Measurements from ENCODE around the gene CHD3.

The CHD3 gene

DNA sequence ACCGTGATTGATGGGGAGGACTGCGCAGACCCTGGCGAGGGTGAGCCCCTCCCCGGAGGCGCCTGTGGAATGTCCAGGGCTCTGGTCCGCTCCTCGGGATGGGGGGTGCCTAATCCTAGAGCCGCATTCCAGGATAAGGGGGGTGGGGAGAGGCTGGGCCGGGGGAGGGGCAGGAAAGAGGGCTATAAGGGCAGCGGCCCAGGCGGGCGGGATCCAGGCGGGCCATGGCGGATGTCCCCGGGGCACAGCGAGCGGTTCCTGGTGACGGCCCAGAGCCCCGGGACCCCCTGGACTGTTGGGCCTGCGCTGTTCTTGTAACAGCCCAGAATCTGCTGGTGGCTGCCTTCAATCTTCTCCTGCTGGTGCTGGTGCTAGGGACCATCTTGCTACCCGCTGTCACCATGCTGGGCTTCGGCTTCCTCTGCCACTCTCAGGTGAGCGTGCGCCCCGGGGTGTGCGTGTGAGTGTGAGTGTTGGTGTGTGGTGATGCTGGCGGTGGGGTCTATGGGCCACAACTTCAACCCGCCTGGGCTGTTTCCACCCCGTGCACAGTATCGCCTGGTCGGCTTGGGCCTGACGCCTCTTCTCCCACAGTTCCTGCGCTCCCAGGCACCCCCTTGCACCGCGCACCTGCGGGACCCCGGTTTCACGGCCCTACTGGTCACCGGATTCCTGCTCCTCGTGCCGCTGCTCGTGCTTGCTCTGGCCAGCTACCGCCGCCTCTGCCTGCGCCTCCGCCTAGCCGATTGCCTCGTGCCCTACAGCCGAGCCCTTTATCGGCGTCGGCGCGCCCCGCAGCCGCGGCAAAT lies 33.5 kb upstream of the CHD3 start, which contains the start of gene TMEM88:
Gene TMEM88, plus strand, starts transcription at position 216 of the 809 bp plus-strand sequence. Its CDS starts 9 bp downstream, at position 225.
- DNase-seq (ENCODE audit: low read depth in 2 of 2), result no peak
- TF ChIP-seq, protein P1, sequence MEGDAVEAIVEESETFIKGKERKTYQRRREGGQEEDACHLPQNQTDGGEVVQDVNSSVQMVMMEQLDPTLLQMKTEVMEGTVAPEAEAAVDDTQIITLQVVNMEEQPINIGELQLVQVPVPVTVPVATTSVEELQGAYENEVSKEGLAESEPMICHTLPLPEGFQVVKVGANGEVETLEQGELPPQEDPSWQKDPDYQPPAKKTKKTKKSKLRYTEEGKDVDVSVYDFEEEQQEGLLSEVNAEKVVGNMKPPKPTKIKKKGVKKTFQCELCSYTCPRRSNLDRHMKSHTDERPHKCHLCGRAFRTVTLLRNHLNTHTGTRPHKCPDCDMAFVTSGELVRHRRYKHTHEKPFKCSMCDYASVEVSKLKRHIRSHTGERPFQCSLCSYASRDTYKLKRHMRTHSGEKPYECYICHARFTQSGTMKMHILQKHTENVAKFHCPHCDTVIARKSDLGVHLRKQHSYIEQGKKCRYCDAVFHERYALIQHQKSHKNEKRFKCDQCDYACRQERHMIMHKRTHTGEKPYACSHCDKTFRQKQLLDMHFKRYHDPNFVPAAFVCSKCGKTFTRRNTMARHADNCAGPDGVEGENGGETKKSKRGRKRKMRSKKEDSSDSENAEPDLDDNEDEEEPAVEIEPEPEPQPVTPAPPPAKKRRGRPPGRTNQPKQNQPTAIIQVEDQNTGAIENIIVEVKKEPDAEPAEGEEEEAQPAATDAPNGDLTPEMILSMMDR (IDR thresholded peaks at IDR 0.05; ENCODE audit: low read depth, low read length), result no peak
- peak within 1 kb of the TSS; percentile 19 to 80 for H3K4me3 ChIP-seq (replicated peaks in 1 of 2; ENCODE audit: low read depth in 2 of 2, low read length in 2 of 2)

GRCh38 chr17:7855660-7856010 lies 33.0 kb upstream of the CHD3 start:
- H3K4me3 ChIP-seq (replicated peaks in 1 of 2; ENCODE audit: low read depth in 2 of 2, low read length in 2 of 2), result peak overlapping the region; percentile 11 to 80
- DNase-seq (ENCODE audit: low read depth in 2 of 2), result no peak
- TF ChIP-seq, protein P1 (IDR thresholded peaks at IDR 0.05; ENCODE audit: low read depth, low read length), result no peak

GRCh38 chr17:7856011-7856810 lies 32.4 kb upstream of the CHD3 start:
- H3K4me3 ChIP-seq (replicated peaks in 1 of 2; ENCODE audit: low read depth in 2 of 2, low read length in 2 of 2), result peak overlapping the region; percentile 70 to 80
- peak; percentile 51 to 81 for DNase-seq (ENCODE audit: low read depth in 2 of 2)
- TF ChIP-seq, protein P1 (IDR thresholded peaks at IDR 0.05; ENCODE audit: low read depth, low read length), result no peak

DNA sequence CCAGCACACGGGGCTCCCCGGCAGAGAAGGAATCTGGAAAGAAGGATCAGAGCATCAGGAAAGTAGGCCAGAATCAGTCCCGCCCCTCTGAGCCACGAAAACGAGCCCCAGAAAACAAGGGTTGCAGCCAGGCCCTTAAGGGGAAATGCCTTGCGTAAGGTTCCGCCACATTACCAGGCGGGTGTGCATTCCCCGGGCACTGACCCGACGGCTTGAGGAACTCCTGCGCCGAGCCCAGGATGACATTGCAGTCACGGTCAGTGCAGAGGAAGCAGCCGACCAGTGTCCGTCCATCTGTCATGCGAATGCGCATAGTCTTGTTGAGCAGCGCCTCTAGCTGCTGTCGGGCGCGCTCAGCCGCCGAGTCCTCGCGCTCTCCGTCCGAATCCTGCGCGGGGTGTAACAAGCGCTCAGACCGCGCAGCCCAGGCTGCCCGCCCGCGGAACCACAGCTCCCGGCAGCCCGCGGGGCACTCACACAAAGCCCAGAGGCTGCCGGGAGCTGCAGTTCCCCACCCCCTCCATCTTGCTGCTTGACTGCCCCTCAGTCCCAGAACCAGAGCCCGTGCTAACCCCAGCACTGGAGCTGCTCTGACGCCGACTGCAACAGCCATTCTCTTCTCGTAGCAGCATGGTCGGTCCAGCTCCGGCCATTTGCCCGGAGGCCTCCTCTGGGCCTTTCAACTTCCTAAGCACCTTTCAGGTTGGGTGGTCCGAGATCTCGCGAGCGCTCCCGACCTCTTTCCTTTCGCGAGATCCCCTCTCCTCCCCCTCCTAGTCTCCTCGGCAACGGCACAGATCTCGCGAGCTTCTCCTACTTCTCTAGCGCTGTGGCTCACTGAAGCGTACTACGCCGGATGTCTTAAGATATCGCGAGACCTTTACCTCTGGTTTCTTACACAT lies 31.5 kb upstream of the CHD3 start, which contains the start of gene NAA38:
Gene NAA38, minus strand, starts transcription at position 749 of the 902 bp plus-strand sequence. Its CDS starts 96 bp downstream, at position 653.
- peak within 1 kb of the TSS; percentile 70 to 80 for H3K4me3 ChIP-seq (replicated peaks in 1 of 2; ENCODE audit: low read depth in 2 of 2, low read length in 2 of 2)
- TF ChIP-seq, protein P1 (IDR thresholded peaks at IDR 0.05; ENCODE audit: low read depth, low read length), result peak; percentile 42
- DNase-seq (ENCODE audit: low read depth in 2 of 2), result peak; percentile 100

DNA sequence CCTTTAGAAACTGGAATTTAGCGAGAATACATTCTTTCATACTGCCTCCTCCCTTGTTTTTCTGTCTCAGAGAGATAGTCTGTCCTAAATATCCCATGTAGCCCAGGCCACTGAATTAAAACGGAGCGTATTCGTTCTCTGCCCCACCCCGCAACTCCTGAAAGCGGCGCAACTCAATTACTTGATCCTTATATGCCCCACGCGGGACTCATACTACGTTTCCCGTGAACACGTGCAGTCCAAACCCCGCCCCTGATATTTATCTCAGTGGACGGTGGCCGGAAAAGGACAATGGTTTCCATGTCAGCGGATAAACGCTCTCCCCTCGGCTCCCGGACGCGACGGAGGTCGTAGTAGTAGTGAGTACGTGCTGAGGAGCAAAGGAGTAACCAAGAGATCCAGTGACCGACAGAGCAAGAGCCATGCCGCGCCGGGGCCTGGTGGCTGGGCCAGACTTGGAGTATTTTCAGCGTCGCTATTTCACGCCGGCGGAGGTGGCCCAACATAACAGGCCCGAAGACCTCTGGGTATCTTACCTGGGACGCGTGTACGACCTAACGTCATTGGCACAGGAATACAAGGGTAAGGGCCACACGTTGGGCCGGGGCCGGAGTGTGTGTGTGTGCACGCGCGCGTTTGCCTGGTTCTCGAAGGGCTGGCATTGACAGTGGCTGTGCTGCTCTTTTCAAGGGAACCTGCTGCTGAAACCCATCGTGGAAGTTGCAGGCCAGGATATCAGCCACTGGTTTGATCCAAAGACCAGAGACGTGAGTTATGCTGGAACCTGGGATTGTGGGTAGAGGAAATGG lies 30.7 kb upstream of the CHD3 start, which contains the start of gene CYB5D1:
Gene CYB5D1, plus strand, starts transcription at position 291 of the 809 bp plus-strand sequence. Its CDS starts 132 bp downstream, at position 423.
- peak within 1 kb of the TSS; percentile 70 to 80 for H3K4me3 ChIP-seq (replicated peaks in 1 of 2; ENCODE audit: low read depth in 2 of 2, low read length in 2 of 2)
- TF ChIP-seq, protein P1 (IDR thresholded peaks at IDR 0.05; ENCODE audit: low read depth, low read length), result no peak
- DNase-seq (ENCODE audit: low read depth in 2 of 2), result peak; percentile 95 to 97
